Calu3 (cell line): ENCODE data around the gene NOP53. TPM values are rescaled to one million over a fixed set of nuclear protein-coding genes. Genes with fewer than 3 reads are reported as not detected.
A peak's percentile ranks its signal among the peaks of the same experiment; 100 is the strongest.
"Not testable (repeated sequence)": the region's sequence is repeated elsewhere in the genome, so short reads cannot be mapped to it uniquely, and the experiment has no call there.

Experiments used
- BruUV-seq: library from RNA; stranded (reverse); fragments of 400-500 nt; replicated peaks from 2 replicates; lab custom pipeline; 2021; lab: Mats Ljungman, UMichigan
- CTCF ChIA-PET: fragments of 300-600 bp; sonication (Branson Sonifier 250); formaldehyde crosslinking; loops from one replicate; lab custom pipeline; 2022; ENCODE audit warnings: antibody characterized with exemption; lab: Charles Lee
- DNase-seq: peaks from one replicate; pipeline ENCODE4 v3.0.0; 2022
- H3K27ac Mint-ChIP-seq: one replicate; pipeline ENCODE4 v1.8.0; 2022; ENCODE audit warnings: mixed read lengths; ENCODE audit not compliant: unreplicated experiment
- H3K27me3 Mint-ChIP-seq: one replicate; pipeline ENCODE4 v1.8.0; 2022; ENCODE audit warnings: mixed read lengths; ENCODE audit not compliant: unreplicated experiment
- H3K36me3 Mint-ChIP-seq: one replicate; pipeline ENCODE4 v1.8.0; 2022; ENCODE audit warnings: mild to moderate bottlenecking, moderate library complexity, mixed read lengths; ENCODE audit not compliant: insufficient read depth, unreplicated experiment
- H3K4me1 Mint-ChIP-seq: one replicate; pipeline ENCODE4 v1.8.0; 2022; ENCODE audit warnings: mild to moderate bottlenecking, low read depth, mixed read lengths; ENCODE audit not compliant: unreplicated experiment
- H3K4me3 Mint-ChIP-seq: one replicate; pipeline ENCODE4 v1.8.0; 2022; ENCODE audit warnings: mild to moderate bottlenecking, low read depth, moderate library complexity, mixed read lengths; ENCODE audit not compliant: unreplicated experiment
- H3K9me3 Mint-ChIP-seq: one replicate; pipeline ENCODE4 v1.8.0; 2022; ENCODE audit warnings: low read depth, mixed read lengths; ENCODE audit not compliant: unreplicated experiment
- intact Hi-C: fragments of 100-400 bp; cut with micrococcal nuclease; formaldehyde crosslinking; loops from one replicate; pipeline ENCODE4 v1.10.0; 2022; ENCODE audit not compliant: unreplicated experiment
- total RNA-seq: library from RNA; stranded (reverse); gene quantifications from 2 replicates; pipeline ENCODE4 v1.2.3, GENCODE V29; 2022
- TF ChIP-seq, protein P1 (sequence below): fragments of 200-600 bp; IDR thresholded peaks from one replicate; pipeline ENCODE4 v1.8.0; 2022; ENCODE audit warnings: antibody characterized with exemption; ENCODE audit not compliant: unreplicated experiment

The NOP53 gene
- total RNA-seq, 1 experiment from 2014 or later, result 222 TPM

DNA sequence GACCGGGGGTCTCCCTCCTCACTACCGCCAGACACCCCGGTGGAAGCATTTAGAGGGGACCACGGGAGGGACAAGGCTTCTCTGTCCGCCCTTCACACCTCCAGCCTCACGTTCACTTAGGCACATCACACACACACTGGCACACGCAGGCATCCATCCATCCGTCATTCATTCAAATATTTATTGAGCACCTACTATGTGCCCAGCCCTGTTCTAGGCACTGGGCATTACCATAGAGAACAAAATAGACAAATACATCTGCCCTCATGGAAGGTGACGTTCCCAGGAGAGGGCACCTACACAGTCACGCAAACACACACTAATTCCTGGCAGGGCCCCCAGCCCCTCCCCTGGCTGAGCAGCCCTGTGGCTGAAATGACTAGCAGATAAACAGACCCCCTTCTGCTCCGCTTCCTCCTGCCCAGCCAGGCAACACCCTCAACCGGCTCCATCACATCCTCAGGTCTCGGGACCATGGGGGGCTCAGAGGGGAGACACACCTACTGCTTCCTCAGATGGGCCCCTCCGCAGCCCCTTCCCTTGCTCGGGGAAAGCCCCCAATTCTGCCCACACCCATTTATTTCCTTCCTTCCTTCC lies 3.7 kb upstream of the NOP53 start:
- Mint-ChIP-seq H3K27me3 (no peaks in the 10 kb centered on the region), H3K4me1 (peaks cover 24% of the 10 kb centered on the region), H3K36me3 (peaks cover 72% of the 10 kb centered on the region), H3K27ac (peak overlapping the region; percentile 63), H3K9me3 (peaks cover 2% of the 10 kb centered on the region), H3K4me3 (no peak overlapping the region)
- no peak for DNase-seq
- TF ChIP-seq, protein P1, sequence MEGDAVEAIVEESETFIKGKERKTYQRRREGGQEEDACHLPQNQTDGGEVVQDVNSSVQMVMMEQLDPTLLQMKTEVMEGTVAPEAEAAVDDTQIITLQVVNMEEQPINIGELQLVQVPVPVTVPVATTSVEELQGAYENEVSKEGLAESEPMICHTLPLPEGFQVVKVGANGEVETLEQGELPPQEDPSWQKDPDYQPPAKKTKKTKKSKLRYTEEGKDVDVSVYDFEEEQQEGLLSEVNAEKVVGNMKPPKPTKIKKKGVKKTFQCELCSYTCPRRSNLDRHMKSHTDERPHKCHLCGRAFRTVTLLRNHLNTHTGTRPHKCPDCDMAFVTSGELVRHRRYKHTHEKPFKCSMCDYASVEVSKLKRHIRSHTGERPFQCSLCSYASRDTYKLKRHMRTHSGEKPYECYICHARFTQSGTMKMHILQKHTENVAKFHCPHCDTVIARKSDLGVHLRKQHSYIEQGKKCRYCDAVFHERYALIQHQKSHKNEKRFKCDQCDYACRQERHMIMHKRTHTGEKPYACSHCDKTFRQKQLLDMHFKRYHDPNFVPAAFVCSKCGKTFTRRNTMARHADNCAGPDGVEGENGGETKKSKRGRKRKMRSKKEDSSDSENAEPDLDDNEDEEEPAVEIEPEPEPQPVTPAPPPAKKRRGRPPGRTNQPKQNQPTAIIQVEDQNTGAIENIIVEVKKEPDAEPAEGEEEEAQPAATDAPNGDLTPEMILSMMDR, result no peak
- intact Hi-C loops, result no loop called here
- no TSS peak for BruUV-seq
- CTCF ChIA-PET, result interaction anchor here (0.9 to 1.5 kb wide), 2 partner anchors 28 to 29 kb away, joined by 4 read pairs; no protein-coding TSS in a partner anchor

- H3K4me3 Mint-ChIP-seq, result peak overlapping the region; percentile 92
- H3K27ac Mint-ChIP-seq, result peak overlapping the region; percentile 98
- DNase-seq, result no peak
- BruUV-seq, result no TSS peak
- peaks cover 24% of the 10 kb centered on the region for H3K4me1 Mint-ChIP-seq
- TF ChIP-seq, protein P1, result no peak
- CTCF ChIA-PET, result interaction anchor here (0.9 to 2.0 kb wide), 5 partner anchors 13 to 44 kb away, joined by 3 to 34 read pairs (median 4); partner anchors contain the start of gene EHD2
- H3K27me3 Mint-ChIP-seq, result no peaks in the 10 kb centered on the region
- peaks cover 76% of the 10 kb centered on the region for H3K36me3 Mint-ChIP-seq
- peaks cover 2% of the 10 kb centered on the region for H3K9me3 Mint-ChIP-seq
- intact Hi-C loops, result no loop called here
These were observed 2.7 kb upstream of the NOP53 start for GRCh38 chr19:47742634-47743033.

- H3K4me3 Mint-ChIP-seq, result peak overlapping the region; percentile 92
- TSS peak; percentile 70 for BruUV-seq
- DNase-seq, intact Hi-C loops, H3K27me3 Mint-ChIP-seq, H3K9me3 Mint-ChIP-seq: not testable (repeated sequence)
- CTCF ChIA-PET, result interaction anchor here (1.7 kb wide), 1 partner anchor 33 kb away, joined by 8 read pairs; the partner anchor contains the start of gene EHD2
- peak overlapping the region; percentile 98 for H3K27ac Mint-ChIP-seq
- H3K4me1 Mint-ChIP-seq, result peaks cover 24% of the 10 kb centered on the region
- peaks cover 97% of the 10 kb centered on the region for H3K36me3 Mint-ChIP-seq
These were observed 783 bp downstream of the NOP53 start for GRCh38 chr19:47746129-47746528.

DNA sequence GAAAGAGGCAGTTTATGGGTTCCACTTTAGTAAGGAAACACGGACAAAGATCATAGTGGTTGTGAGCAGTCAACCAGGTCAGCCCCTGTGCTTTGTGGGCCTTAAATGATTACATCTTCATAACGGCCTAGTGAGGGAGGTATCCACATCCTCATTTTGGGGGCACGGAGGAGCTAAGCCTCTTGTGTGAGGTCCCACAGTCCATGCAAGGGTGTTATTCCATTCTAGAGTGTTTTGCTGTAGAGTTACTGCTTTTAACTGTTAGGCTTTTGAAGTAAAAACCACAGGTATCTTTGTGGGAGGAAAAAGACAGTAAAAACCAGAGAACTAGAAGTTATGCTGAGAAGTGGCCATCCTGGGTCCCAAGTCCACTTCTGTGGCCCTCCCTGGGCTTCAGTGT lies 4.0 kb downstream of the NOP53 start:
- Mint-ChIP-seq H3K36me3 (peaks cover 94% of the 10 kb centered on the region), H3K4me3 (no peak overlapping the region)
- no TSS peak for BruUV-seq

More for the DNA sequence above, 4.0 kb downstream of the NOP53 start:
- CTCF ChIA-PET, result no interaction called here
- intact Hi-C loops, result no loop called here
- DNase-seq, result no peak
- no peaks in the 10 kb centered on the region for H3K9me3 Mint-ChIP-seq
- TF ChIP-seq, protein P1, result no peak
- H3K27me3 Mint-ChIP-seq, result no peaks in the 10 kb centered on the region
- H3K27ac Mint-ChIP-seq, result no peak overlapping the region
- H3K4me1 Mint-ChIP-seq, result peaks cover 3% of the 10 kb centered on the region
